T-helper 22 cell (primary cell): Measurements from ENCODE around the gene MYO19.

ENCODE experiments used
- DNase-seq: peaks from one replicate; pipeline ENCODE4 v3.0.0-alpha.2; 2020; ENCODE audit warnings: low read depth

MYO19 gene, protein sequence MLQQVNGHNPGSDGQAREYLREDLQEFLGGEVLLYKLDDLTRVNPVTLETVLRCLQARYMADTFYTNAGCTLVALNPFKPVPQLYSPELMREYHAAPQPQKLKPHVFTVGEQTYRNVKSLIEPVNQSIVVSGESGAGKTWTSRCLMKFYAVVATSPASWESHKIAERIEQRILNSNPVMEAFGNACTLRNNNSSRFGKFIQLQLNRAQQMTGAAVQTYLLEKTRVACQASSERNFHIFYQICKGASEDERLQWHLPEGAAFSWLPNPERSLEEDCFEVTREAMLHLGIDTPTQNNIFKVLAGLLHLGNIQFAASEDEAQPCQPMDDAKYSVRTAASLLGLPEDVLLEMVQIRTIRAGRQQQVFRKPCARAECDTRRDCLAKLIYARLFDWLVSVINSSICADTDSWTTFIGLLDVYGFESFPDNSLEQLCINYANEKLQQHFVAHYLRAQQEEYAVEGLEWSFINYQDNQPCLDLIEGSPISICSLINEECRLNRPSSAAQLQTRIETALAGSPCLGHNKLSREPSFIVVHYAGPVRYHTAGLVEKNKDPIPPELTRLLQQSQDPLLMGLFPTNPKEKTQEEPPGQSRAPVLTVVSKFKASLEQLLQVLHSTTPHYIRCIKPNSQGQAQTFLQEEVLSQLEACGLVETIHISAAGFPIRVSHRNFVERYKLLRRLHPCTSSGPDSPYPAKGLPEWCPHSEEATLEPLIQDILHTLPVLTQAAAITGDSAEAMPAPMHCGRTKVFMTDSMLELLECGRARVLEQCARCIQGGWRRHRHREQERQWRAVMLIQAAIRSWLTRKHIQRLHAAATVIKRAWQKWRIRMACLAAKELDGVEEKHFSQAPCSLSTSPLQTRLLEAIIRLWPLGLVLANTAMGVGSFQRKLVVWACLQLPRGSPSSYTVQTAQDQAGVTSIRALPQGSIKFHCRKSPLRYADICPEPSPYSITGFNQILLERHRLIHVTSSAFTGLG

DNA sequence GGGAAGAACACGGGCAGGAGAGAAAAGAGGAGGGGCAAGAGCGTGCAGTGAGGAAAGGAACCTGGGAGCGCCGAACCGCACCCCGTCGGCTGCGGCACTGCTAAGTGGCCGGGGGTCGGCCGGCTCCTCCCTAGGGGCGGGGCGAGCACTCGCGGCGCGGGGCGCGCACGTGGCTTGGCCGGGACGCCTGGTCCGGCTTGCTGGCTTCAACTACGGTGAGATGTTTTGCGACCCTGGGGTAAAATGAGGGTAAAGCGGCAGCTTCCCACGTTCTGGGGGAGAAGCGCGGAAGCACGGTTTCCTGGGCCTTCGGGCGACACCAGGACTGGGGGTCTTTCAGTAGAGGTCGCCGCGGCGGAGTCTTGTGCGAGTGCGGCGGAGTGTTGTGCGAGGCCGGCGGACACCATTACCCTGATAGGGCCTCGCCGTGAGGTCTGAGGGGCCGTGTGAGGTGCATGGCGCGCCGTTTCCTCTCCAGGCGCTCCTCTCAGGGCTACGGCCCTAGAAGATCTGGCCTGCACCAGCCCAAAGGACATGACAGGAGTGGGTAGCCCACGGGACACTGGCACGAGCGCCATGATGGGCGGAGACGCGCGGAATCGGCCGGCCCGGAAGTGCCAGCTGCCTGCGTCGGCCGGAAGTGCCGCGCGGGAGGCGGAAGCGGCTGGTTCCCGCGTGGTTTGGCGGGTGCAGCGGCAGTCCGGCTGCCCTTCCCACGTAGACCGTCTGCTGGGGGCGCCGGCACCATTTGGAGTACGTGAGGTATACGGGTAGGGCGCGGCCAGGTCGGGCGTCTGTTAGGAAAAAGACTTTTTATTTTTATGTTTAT is at the start of gene MYO19, which contains the start of gene PIGW:
Gene MYO19 (minus strand): TSS at position 29 of the 829 bp plus-strand sequence. CDS start 2,330 bp downstream, outside the sequence.
Gene PIGW (plus strand): TSS at position 148 of the 829 bp plus-strand sequence. CDS start 2,115 bp downstream, outside the sequence.
- DNase-seq, result peak; percentile 75

DNA sequence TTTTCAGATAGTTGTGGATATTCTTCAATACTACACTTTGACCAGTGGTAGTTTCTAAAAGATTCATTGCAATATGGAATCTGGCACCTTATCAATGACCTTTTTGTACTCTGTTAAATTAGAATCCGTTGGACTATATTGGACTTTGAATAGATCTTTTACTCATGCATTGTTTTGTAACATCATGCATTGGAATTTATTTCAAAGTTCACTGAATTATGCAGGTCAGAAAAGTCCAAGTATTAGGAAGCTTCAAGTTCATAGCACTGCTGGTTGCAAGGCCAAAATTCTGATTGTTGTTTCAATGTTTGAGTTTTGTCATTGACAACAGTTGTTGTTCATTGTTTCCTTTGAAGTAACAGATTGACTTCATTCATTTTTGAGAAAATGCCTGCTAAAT is 49.1 kb upstream of the MYO19 start:
- DNase-seq, result no peak

DNA sequence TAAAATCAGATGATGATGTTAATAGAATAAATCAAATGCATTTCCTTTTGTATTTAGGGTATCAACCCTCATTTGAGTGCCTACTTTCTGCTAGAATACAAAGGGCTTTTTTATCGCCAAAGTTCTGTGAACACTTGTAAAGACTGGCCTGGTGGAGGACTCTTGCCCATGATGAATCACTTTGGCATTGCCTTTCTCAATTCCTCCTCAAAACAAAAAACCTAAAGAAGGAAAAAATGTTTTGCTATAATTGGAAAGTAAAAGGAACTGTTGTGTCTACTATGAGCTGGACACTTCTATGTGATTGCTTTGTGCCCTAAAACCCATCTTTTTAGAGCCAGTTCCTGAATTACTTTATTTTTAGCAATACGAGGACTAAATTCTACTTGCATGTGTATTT is 44.0 kb upstream of the MYO19 start:
- DNase-seq, result no peak

DNA sequence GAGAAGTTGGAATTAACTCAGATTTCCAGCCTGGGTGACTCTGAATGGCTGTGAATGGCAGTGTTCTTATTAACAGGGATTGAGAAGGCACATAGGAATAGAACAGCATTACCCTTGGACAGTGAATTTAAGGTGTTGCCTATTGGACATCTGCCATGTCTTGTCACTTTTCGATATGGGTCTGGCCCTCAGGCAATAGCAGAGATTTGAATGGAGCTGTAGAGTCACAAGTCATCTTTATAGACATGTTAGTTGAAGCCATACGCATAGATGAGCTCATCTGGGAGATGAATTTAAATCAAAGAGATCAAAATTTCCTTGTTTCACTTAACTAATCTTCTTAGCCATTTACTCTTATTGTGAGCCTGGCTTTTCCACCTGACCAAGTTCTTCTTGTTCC is 42.1 kb upstream of the MYO19 start:
- DNase-seq, result no peak

DNA sequence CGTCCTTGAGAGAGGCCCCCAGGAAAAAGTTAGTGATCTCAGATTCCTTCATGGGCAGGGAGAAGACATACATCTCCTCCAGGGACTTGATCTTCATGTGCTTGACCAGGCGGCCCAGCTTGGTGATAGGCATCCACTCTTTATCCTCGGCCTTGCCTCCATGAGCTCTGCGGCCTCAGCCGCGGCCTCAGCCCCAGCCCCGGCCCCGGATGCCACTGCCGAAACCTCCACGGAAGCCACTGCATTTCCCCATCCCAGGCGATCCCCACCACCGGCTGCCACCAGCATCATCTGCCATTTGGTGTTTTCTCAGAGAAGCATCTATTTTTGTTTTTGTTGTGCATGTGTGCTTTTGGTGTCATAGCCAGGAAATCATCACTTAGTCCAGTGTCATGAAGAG is 40.4 kb upstream of the MYO19 start:
- DNase-seq, result no peak

DNA sequence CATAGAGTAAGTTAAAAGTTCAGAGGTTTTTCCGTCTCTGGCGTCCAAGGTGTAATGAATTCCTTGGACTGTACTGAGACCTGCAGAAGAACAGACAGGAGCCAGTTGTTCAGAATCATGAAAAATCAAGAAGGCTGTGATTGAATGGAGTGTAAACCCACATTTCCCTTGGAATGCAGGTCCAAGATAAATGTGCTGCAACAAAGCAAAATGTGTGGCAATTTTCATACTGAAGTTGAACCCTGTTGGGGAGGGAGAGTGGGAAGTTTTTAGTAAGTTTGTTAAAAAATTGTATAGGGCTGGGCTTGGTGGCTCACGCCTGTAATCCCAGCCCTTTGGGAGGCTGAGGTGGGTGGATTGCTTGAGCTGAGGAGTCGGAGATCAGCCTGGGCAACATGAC is 31.4 kb upstream of the MYO19 start:
- no peak for DNase-seq

DNA sequence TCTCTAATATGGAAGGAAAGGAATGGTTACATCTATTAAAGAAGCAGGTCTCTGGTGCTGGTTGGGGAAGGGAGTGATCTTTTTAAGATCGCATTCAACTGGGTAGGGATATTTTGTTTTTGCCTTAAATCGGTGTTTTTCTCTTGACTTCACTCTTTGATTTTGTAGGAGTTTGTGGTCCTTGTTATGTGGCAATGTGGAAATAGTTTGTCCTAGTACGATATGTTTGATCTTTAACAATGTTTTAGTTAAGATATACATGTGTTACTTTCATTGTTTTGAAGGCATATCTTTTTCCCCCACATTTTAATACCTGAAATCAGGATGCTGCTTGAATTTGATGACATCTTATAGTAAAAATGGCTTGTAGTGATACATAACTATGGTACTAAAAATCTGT is 18.8 kb upstream of the MYO19 start:
- no peak for DNase-seq

DNA sequence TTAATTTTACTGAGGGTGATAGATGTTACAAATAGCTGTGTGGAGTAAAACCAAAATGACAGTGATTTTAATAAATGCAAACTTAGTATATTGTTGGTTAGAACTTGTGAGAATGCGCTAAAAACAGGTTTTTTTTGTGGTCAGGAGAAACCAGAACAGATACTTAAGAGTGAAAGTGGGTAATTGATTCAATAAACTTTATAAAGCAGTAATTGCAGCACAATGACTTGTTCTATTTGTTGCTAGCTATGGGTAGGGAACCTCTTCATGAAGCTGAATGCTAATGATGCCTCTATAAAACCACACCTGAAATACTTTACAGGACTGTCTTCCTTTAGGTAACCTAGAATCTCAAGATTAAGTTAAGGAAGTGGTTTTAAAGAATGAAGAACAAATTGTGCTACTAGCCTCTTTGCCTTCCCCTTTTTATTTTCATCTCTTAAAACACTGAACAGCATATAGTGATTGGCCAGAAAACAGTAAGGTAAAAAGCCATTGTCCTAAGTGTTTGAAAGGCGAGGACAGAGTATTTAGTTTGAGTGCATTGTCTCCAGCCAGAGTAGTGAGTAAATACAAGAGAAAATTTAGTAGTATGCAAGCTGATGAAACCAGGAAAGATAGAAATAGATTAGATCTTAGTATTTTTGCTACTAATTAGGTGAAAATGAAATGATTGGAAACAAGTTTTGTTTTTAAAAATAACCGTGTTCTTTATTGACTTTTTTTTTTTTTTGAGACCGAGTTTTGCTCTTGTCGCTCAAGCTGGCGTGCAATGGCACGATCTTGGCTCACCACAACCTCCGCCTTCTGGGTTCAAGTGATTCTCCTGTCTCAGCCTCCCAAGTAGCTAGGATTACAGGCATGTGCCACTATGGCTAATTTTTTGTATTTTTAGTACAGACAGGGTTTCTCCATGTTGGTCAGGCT is 16.1 kb upstream of the MYO19 start:
- no peak for DNase-seq

DNA sequence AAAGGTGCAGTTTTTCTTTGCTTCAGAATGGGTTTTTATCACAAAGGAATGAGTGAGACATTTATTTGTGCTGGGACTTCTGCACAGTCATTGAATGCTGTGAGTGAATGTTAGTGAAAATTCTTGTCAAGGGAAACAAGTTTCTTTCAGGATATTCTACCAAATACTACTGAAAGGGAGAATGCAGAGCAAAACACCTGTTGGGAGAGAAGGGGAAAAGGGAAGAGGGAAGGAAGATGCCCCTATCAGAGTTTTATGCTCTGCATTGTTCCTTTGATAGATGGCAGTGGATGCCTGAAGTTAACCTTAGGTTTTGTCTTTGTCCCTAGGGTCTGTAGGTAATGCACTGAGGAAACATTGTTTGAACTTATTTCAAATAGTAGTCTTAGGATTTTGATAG is 13.1 kb upstream of the MYO19 start:
- no peak for DNase-seq

DNA sequence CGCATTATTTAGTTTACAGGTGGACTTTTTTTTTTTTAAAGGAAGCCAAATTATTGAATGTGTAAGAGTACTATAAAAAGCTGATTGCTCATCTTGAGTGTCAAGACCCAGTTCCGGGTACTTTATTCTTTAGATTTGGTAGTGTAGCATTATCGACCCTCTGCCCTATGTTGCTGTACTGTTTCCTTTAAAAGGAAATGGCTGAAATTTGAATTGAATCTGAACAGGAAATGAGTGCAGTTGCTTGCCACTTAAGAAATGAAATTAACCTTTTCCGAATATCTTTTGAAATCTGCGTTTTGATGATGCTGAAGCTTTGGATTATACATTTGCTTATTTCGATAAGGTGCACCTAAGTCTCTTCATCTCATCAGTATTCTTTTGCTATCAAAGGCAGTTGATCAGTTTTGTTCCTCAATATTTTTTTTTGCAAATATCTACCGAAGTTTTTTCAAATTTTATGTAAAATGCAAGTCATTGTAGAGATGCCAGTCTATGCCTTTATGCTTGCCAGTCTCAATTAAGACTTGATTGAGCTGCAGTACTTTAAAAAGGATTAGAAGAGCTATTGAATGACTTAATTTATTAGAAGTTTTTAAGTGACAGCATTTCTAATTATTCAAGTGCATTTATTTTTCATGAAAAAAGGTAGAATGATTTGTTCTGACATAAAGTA is 11.9 kb upstream of the MYO19 start:
- DNase-seq, result no peak

DNA sequence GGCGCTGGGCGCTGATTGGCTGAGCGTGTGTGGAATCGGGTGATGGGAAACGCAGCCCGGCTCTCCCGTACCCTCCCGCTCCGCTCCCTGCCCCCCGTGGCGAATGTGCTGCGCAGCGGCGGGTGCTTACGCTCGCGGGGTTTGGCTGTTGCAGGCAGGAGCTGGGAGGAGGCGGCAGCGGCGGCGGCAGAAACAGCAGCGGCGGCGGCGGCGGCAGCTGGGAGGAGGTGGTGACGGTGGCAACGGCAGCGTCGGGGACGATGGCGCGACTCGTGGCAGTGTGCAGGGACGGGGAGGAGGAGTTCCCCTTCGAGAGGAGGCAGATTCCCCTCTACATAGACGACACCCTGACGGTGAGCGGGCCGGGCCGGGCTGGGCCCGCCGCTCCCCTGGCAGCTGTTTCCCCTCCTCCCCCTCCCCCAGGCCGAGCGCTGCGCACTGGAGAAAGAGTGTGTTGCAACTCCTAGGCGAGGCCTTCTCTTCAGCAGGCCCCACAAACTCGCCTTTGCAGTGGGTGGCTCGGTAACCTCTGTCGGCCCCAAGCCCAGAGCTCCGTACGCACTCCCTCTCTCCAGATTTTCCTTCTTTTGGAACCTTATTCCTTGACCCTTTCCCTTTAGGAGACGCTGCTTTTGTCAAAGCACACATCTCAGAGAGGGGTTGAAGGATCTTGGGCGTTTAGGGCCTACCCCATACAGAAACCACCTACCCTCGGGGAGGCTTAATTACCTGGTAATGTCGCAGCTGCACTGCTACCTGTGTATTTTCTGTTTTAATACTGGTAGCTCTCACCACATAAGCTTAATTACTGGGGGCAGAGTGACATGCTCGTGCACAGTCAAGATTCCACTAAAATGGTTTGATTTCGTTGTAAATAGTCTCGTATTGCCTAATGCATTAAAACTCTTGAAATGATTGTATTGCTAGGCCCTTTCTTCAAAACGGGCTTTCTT is 11.1 kb upstream of the MYO19 start:
- peak; percentile 96 for DNase-seq

DNA sequence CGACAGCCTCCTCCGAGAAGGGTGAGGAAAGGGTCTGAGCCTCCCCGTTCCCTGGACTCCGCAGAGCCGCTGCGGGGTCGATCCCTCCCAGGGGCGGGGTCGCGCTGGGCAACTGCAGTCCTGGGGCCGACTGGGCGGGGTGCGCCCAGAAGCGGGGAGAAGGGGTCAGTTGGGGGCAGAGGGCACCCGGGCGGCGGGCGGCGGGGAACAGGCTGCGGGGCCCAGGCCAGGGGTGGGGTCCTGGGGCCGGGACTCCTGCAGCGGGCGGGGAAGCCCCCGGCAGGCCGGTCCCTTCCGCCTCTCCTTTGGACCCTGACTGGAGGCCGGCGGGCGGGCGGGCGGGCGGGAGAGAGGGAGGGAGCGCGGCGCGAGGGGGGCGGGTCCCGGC is 10.4 kb upstream of the MYO19 start:
- no peak for DNase-seq

DNA sequence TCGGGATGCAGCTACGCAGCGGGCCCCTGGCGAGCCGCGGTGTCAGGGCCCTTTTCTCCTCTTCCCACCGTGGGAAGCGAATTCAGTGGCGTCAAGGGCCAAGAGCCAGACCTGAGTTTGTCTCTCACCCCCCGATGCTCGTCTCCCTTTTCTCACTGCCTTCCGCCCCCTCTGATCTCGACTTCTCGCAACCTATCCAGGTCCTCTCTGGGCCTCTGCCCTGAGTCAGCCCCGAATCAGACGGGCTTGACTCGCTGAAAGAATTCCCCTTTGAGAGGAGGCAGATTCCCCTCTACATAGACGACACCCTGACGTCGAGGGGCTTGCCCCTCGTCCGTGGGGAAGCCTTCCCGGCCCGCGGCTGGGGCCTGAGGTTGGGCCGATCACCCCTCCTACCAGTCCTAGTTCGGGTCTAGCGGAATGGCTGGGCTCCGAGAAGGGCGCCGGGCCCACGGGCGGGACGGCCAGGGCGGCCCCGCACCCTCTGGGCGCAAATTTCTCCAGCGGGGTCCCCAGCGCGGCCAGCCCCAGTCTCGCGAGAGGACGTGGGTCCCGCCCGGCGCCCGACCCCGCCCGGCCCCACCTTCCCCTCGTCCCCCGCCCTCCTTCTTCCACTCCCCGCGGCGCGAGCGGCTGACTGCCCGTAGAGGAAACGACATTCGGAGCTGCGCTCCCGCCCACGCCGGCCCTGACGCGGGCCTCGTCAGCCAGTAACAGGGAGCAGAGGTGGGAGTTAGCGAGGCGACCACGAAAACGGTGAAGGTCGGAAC is 9.8 kb upstream of the MYO19 start, which contains the start of gene GGNBP2:
Gene GGNBP2 (plus strand): TSS at position 613 of the 770 bp plus-strand sequence. CDS start 806 bp downstream, outside the sequence.
- DNase-seq, result peak; percentile 84

DNA sequence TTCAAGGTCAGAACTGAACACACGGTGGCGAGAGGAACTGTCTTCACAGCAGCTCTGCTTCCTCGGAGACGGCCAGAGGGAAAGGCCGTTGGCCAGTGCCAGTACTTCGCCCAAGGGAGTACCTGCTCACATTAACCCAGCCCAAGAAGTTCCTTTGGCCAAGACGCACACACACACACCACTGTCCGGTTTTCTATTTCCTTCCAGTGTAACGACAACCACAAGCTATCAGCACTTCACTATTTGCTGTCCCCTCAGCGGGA is 9.3 kb upstream of the MYO19 start:
- no peak for DNase-seq

DNA sequence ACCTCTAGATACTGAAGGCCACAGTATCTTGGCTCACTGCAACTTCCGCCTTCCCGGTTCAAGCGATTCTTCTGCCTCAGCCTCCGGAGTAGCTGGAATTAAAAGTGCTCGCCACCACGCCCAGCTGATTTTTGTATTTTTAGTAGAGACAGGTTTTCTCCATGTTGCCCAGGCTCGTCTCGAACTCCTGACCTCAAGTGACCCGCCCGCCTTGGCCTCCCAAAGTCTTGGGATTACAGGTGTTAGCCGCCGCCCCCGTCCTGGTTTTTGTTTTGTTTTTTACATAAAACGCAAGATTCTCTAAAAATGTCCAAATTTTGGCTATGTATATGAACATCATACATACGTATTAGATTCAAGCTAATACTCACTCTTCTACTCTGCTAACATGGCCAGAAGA is 8.1 kb upstream of the MYO19 start:
- DNase-seq, result no peak

DNA sequence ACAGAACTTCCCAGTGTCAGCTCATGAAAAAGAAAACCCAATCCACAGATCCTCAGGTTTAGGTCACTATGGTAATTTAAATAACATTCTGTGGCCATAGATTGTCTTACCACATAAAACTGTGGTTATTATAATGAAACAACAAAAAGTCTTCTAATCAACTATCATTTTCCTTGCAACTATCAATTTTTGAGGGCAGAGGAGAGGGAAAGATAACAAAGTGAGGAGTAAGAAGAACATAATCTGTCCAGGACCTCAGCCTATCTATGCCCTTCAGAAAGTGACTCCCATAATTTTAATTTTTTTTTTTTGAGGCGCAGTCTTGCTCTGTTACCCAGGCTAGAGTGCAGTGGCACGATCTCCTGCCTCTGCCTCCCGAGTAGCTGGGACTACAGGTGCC is 6.0 kb upstream of the MYO19 start:
- no peak for DNase-seq

DNA sequence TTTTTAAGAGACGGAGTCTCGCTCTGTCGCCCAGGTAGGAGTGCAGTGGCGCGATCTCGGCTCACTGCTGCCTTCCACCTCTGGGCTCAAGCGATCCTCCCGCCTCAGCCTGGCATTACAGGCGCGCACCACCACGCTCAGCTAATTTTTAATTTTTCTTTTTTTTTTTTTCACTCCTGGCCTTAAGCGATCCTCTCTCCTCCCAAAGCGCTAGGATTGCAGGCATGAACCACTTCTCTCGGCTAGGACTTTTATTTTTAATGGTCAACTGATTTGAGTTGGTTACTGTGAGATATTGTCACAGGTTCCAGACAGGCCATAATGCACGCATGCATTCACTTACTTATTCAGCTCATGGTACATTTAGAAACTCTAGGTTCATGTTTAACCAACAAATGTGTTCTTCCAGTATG is 1.0 kb upstream of the MYO19 start:
- DNase-seq, result no peak
